ENCODE measurements around the gene MTHFD1L.
"Not testable (repeated sequence)": the region's sequence is repeated elsewhere in the genome, so short reads cannot be mapped to it uniquely, and the experiment has no call there.

MTHFD1L gene

GRCh38 chr6:150865406-150866146 is at the start of gene MTHFD1L:
MTHFD1L (plus strand) TSS chr6:150865702; CDS start chr6:150865823, 121 bp downstream.
- peak; percentile 92 for DNase-seq (ENCODE audit: low read depth)
- H3K4me3 ChIP-seq (ENCODE audit: low read length): peak within 1 kb of the TSS; percentile 87
- TF ChIP-seq, protein P1, sequence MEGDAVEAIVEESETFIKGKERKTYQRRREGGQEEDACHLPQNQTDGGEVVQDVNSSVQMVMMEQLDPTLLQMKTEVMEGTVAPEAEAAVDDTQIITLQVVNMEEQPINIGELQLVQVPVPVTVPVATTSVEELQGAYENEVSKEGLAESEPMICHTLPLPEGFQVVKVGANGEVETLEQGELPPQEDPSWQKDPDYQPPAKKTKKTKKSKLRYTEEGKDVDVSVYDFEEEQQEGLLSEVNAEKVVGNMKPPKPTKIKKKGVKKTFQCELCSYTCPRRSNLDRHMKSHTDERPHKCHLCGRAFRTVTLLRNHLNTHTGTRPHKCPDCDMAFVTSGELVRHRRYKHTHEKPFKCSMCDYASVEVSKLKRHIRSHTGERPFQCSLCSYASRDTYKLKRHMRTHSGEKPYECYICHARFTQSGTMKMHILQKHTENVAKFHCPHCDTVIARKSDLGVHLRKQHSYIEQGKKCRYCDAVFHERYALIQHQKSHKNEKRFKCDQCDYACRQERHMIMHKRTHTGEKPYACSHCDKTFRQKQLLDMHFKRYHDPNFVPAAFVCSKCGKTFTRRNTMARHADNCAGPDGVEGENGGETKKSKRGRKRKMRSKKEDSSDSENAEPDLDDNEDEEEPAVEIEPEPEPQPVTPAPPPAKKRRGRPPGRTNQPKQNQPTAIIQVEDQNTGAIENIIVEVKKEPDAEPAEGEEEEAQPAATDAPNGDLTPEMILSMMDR (conservative IDR thresholded peaks at IDR 0.05; ENCODE audit: low read length): peak; percentile 42

- not testable (repeated sequence) for DNase-seq (ENCODE audit: low read depth); H3K4me3 ChIP-seq (ENCODE audit: low read length)
Measured at GRCh38 chr6:150816554-150816953, 48.9 kb upstream of the MTHFD1L start.

DNA sequence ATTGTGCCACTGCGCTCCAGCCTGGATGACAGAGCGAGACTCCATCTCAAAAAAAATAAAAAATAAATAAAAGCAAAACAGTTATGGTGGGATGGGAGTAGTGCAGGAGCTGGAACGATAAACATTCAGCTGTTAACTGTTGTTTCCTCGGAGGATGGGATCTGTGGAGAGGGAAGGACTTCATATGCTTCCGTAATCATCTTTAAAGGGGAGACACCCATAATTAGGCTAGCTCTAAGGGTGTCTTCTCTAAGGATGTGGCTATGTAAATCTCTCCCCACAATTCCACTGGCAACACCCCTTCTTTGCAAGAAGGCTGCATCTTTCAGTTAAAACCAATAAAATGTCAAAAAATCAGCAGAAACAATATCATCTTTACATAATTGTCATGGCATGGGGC is 42.6 kb upstream of the MTHFD1L start:
- H3K4me3 ChIP-seq (ENCODE audit: low read length): no peak overlapping the region
- TF ChIP-seq, protein P1 (conservative IDR thresholded peaks at IDR 0.05; ENCODE audit: low read length): no peak
- DNase-seq (ENCODE audit: low read depth): no peak

DNA sequence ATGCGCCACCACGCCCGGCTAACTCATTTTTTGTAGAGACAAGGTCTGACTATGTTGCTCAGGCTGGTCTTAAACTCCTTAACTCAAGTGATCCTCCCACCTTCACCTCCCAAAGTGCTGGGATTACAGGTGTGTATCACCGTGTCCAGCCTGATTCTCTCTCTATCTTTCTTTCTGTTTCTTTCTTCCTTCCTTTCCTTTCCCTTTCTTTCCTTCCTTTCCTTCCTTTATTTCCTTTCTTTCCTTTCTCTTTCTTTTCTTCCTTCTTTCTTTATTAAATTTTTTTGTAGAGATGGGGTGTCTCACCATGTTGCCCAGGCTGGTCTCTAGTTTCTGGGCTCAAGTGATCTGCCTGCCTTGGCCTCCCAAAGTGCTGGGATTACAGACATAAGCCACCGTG is 38.7 kb upstream of the MTHFD1L start:
- DNase-seq (ENCODE audit: low read depth): no peak
- TF ChIP-seq, protein P1 (conservative IDR thresholded peaks at IDR 0.05; ENCODE audit: low read length): no peak

DNA sequence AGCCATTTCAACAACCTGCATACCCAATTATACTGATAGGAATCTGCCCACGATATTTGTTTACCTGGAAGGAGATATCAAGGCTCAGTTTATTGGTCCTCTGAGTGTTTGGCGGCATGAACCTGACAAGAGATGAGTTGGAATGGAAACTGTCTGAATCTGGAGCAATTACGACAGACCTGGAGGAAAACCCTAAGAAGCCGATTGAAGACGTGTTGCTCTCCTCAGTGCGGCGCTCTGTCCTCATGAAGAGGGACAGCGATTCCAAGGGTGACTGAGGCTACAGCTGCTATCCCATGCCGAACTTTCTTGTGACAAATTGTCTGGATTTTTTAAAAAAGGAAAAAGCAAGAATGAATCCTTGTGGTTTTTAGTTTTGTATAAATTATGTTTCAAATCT is 37.4 kb upstream of the MTHFD1L start:
- not testable (repeated sequence) for H3K4me3 ChIP-seq (ENCODE audit: low read length); DNase-seq (ENCODE audit: low read depth)

More for the DNA sequence above, 38.7 kb upstream of the MTHFD1L start:
- no peak overlapping the region for H3K4me3 ChIP-seq (ENCODE audit: low read length)

DNA sequence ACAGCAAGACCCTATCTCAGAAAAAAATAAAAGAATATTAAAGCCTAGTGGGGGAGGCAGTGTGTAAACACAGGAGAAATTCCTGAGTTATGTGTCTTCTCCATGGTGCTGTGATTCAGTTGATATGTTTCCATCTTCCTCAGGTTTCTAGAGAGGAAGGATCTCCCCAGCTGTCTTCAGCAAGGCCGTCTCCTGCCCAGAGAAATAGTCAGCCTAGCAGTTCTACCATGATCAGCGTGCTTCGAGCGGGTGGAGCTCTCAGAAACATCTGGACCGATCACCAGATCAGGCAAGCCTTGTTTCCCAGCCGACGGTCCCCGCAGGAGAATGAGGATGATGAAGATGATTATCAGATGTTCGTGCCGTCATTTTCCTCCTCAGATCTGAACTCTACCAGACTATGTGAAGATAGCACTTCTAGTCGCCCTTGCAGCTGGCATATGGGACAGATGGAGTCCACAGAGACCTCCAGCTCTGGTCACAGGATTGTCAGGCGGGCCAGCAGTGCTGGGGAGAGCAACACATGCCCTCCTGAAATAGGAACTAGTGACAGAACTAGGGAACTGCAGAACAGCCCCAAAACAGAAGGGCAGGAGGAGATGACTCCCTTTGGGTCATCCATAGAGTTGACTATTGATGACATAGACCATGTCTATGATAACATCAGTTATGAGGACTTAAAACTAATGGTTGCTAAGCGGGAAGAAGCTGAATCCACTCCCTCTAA is 34.9 kb upstream of the MTHFD1L start:
- no peak overlapping the region for H3K4me3 ChIP-seq (ENCODE audit: low read length)
- peak; percentile 67 for DNase-seq (ENCODE audit: low read depth)
- TF ChIP-seq, protein P1 (conservative IDR thresholded peaks at IDR 0.05; ENCODE audit: low read length): peak; percentile 20; the same call in 1 of the 2 replicates

GRCh38 chr6:150831577-150831976 is 33.9 kb upstream of the MTHFD1L start:
- no peak for DNase-seq (ENCODE audit: low read depth)
- no peak overlapping the region for H3K4me3 ChIP-seq (ENCODE audit: low read length)
- TF ChIP-seq, protein P1 (conservative IDR thresholded peaks at IDR 0.05; ENCODE audit: low read length): no peak

- DNase-seq (ENCODE audit: low read depth): no peak
- no peak overlapping the region for H3K4me3 ChIP-seq (ENCODE audit: low read length)
- TF ChIP-seq, protein P1 (conservative IDR thresholded peaks at IDR 0.05; ENCODE audit: low read length): no peak
Measured at GRCh38 chr6:150835620-150836019, 29.9 kb upstream of the MTHFD1L start.

All from AG10803 (cell line).